PC-3 (cell line): ENCODE results near the gene APOL2.

Source experiments
- CTCF ChIP-seq: fragments of 300-600 bp; sonication (generic); conservative IDR thresholded peaks from 2 replicates; pipeline ENCODE4 v1.5.1; 2017; ENCODE audit warnings: antibody characterized with exemption, low read depth, mild to moderate bottlenecking, low read length
- EZH2 ChIP-seq: fragments of 300-600 bp; sonication (generic); IDR thresholded peaks from one replicate; pipeline ENCODE4 v1.6.1; 2017; ENCODE audit warnings: antibody characterized with exemption, mild to moderate bottlenecking, low read length; ENCODE audit not compliant: unreplicated experiment

- no peak for TF ChIP-seq CTCF
- TF ChIP-seq EZH2 = no peak
These were observed 6.6 kb upstream of the APOL2 start for GRCh38 chr22:36245805-36246356.
